B cell (primary cell): ENCODE data around the gene SC5D.

Experiments used
- CTCF ChIP-seq: fragments of 200-600 bp; IDR thresholded peaks from one replicate; pipeline ENCODE4 v1.8.0; 2022; ENCODE audit warnings: antibody characterized with exemption, mild to moderate bottlenecking
- EZH2 ChIP-seq: IDR thresholded peaks from 2 replicates; pipeline ENCODE4 v1.6.1; 2012; ENCODE audit warnings: borderline replicate concordance, low read depth, mild to moderate bottlenecking, moderate library complexity, low read length; ENCODE audit not compliant: insufficient read depth, poor library complexity, severe bottlenecking

GRCh38 chr11:121291896-121292494 is 576 bp upstream of the SC5D start:
- no peak for TF ChIP-seq EZH2
- no peak for TF ChIP-seq CTCF
